HG03159 (cell line): ENCODE data around the gene THEM4.

Experiments
- ATAC-seq: cut with Tn5 transposase; IDR thresholded peaks from one replicate; pipeline ENCODE4 v1.9.1; 2021; ENCODE audit warnings: mild to moderate bottlenecking, moderate library complexity; ENCODE audit not compliant: unreplicated experiment

THEM4 gene

DNA sequence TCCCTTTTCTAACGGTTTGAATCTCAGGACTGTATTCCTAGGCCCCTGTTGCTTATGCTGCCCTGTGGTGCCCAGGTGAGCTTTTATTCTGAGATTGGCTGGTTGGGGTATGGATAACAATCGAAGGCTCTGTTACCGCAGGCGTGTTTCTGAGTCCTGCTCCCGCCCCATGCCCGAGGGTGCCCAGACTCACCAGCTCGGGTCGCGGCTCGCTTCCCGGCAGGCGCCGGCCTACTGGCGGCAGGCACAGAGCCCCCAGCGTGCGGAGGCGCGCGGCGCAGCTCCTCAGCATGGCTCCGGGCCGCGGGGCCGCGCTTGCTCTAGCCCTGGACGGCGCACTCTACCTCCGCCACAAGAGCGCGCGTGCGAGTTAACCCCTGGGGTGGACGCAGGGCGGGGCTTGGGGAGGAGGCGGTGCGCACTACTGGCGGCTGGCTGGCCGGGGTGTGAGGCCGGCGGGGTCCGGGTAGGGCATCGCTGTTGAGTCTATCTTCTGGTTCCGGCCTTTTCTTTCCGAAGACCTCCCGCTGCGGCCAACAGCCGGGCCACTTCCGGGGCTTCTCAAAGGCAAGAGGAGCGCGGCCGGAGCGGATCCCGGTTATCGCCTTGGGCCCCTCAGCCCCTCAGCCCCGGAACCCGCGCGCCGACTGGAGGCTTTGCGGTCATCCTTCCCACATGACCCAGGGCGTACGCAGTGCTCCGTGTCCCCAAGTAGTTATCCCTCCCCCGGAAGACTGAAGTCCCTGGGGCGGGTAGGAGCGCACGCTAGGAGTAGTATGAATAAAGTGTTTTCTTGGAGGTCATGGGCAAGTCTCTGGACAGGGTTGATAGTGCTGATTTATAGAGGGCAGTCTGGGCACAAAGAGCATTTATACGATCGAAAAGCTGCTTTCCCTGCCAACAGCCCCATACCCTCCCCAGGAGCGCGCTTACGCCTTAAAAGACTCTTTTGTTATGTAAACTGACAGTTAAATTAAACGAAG lies at the start of gene THEM4:
TSS of gene THEM4 (minus strand) at position 345 of the 983 bp plus-strand sequence. CDS start at position 292, 53 bp downstream.
- peak; percentile 98 for ATAC-seq

DNA sequence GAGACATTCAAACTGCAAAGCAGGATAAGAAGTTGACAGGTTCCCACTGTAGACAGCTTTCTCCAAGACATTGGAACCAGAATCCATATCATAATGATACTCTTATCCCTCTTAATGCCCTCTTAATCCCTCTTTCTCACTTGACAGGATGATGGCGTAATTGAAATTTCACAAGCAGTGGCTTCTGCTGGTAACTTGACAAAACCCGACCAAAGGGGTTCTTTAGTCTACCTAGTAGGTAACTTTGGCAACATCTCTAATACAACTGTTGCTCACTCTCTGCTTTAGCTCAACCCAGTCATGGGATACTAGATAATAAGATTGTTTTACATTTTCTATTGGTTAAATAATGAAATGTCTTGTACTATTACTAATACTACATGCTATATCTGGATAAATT lies 49.6 kb upstream of the THEM4 start:
- no peak for ATAC-seq

DNA sequence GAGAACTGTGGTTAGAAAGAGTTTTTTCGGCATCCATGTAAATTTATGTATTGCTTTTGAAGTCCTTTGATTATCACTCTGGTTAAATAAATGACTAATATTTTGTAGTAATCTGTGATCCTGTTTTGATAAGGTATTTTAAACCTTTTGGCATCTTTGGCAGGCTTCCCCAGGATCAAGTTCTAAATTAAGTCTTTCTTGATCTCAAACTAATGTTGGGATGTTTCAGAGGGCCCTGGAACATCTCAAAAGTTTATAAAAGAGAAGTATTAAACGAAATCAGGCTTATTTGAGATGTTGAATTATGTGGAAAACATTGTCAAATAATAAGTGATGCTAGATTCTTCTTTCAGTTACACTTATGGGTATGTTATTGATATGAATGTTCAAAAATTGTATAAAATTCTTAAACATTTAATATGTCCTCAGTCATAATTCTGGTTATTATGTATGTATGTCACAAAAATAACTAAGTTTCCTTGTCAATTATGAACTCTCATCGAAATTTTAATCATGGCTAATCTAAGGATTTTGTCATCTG lies 47.7 kb upstream of the THEM4 start:
- no peak for ATAC-seq

DNA sequence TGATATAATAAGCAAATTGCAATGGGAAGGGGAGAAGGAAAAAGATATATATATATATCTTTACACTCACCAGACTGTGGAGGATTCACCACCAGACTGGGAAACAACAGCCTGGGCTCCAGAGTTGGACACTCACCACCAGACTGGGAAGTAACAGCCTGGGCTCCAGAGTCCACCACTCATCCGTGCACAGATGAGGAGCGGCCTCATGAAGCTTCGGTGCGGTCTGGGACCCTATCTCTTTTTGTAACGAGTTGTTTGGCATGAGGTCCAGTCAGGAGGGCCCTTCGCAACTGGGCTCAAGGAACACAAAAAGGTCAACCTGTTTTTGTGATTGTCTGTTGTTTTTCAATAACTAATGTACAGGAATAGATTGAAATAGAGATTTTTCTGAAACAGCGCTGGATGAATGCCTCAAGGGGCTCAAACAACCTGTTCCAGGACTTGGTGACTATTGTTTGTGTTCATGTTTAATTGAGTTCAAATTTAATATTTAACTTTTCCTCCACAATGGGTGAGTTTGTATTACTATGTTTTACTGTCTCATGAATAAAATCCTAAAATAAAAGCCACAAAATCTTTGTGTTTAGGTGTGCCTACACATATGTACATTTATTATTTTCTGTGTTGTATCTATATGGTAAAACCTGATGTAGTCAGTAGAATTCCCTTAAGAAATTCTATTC lies 44.2 kb upstream of the THEM4 start:
- no peak for ATAC-seq

DNA sequence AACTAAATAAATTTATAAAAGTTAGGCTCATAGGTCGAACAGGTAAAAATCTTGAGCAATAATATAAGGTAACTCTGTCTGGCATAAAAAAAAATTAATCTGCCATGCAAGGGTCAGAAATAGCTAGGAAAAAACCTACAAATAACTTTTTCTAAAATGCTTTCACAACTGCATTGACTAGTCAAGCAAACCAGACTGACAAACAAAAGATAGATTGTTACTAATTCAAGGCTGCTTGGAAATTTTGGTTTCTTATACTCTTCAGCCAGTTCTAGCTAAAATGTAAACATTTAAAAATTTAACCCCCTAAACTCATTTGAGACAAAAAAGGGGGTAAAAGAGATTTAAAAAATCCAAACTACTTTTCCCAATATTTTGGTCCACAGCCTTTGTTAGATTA lies 43.5 kb upstream of the THEM4 start:
- no peak for ATAC-seq

DNA sequence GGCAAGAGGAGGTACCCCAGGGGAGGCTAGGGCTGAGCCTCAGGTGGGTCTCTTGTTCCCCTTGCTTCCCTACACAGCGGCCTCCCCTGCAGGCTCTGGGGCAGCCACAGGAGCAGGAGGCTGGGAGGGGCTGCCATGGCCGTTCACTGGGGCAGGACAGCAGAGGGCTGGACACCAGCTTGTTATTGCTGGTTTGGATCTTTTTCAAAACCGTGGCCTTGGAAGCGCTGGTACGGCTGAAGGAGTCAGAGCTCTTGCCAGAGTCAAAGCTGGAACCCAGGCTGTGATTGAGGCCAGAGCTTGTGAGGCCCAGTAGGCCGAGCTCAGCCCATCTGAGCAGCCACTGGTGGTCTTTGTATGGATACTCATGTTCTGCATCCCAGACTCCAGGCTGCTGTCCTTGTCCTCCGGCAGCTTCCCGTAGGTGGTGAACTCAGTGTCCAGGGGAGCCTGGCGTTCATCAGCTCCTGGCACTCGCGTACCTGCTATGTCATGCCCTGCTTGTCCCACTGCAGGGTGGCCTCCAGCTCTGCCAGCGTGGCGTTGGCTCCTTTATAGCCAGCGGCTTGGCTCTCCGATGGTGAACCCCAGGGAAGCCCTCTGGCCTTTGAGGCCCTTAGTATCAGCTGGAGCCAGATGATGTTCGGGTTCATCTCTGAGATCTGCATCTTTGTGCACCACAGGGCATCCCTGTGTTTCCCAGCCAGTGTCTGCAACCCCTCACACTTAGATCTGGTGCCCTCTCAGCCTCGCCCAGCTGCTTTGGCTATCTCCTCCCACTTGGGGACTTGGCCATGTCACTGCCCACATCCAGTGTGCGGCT lies 40.3 kb upstream of the THEM4 start:
- no peak for ATAC-seq

DNA sequence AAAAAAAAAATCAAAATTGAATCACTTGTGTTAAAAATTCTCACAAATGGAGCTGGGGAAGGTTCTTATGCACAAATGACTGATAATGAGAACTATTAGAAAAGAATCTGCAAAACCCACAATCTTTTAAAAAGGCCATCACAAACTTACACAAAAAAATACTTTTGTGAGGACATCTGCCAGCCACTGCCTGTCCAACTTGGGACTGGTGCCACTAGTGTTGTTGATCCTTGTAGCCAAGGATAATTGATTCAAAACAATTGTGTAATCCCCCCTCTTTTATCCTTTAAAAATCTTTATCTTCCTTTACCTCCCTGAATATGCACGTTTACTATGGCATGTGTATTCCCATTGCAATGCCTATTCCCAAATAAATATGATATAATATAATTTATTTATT lies 39.2 kb upstream of the THEM4 start:
- no peak for ATAC-seq

DNA sequence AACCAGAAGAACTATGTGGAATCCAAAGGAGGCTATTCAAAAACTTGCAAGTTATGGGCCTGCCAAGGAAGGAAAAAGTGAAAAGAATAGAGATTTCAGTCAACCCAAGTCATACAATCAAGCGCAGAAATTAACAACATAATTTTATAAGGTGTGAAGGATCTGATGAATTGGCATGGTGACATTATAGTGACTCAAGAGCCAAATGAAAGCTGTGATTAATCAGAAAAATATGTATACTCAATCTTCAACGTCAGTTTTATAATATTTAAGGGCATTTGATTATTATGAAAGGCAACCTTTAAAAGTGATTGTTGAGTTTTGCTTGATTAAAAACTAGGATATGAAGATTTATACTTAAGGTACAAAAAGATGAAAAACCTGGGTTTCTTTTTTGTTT lies 37.8 kb upstream of the THEM4 start:
- ATAC-seq, result no peak

DNA sequence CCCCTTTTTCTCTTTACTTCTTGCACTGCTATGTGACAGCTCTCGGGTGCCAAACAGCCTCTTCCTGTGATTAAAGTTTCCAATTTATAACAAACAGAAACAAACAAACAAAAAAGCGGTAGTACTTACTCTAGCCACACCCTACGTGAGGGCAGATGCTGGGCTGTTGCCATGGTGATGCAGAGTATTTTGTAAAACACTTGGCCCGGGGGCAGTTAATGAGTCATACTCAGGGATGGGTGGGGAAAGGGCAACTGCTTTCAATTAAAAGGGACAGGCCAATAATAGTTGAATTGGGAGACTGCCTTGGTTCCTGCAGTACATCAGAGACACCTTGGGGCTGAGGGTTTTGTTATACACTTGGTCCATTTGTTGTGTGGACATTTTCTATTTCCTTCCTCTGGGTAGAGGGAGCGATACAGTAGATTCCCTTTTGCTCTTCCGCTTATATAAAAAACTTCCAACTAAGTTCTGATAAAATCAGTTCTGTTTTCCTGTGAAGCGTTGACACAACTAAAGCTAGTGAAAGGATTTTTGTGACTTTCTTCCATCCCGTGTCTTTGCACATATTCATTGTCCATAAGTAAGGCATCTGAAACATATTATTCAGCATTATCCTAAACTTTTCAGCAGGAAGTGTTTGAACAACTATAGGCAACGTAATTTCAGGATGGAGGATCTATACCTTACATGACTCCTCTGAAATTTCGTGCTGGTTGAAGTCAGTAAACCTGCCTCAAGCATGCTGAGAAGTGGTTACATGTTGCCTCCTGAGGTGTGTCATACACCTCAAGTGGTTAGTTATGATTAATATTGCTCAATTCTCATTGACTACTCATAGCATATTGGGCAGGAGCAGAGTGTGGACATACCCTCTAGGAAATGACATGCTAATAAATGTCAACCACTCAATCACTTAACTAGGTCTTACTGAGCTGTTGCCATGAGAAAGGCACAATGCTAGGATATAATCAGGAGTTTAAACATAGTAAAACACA lies 36.7 kb upstream of the THEM4 start:
- ATAC-seq, result no peak

DNA sequence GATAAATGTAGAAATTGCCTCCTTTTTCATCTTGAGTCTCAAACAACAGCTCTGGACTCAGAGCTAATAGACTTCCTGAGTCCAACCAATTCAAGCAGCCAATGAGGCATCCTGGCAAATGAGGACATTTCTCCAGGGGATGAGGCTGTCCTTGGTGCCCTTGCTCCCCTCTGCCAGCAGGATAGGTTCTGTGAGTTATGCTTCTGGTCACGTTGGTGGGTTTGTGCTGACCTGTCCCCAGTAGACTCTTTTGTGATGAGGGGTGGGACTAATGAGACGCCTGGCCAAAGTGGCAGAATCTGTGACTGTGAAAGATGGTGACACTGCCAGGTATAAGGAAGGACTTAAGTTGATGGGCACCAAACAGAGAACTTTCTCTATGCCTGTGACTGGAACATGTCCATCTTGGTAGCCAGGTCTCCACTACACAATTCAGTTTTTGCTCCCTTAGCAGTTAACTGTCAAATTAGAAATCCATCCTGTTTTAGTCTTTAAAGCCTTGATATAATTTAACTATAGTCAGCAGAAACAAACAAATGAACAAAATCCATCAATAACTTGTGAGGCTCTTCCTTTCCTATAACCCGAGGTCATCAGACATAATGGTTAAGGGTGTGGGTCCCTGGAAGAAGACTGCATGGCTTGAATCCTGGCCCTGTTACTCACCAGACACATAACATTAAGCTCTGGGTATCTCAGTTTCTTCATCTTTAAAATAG lies 35.7 kb upstream of the THEM4 start:
- no peak for ATAC-seq

DNA sequence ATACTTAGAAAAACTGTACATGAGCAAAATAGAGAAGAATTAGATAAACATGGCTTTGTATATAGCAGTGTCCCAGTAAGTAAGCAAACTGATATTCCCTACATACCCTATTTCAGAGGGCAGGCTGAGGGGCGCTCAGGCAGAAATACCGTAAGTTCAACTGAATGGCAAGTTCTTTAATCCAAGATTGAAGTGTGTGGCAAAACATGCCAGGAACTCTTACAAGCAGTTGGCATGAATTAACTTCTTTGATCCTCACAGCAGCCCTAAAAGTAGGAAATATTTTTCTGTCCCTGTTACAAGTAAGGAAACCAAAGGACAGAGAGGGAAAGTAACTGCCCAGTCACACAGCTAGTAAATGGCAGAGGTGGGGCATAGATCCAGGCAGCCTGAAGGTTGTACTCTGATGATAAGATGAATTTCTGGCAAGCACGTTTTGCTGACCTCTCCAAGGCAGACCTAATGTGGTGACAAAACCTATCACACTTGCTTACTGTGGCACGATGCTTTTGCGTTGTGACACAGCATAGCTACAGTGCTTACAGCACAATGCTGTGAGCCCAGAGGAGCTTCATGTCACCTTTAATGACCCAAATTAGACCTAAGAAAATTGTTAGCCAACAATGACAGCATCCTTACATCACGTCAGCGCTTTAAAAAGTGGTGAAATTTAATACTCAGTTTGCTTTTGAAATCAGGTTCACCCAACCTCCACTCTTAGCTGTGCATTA lies 35.0 kb upstream of the THEM4 start:
- ATAC-seq, result no peak

DNA sequence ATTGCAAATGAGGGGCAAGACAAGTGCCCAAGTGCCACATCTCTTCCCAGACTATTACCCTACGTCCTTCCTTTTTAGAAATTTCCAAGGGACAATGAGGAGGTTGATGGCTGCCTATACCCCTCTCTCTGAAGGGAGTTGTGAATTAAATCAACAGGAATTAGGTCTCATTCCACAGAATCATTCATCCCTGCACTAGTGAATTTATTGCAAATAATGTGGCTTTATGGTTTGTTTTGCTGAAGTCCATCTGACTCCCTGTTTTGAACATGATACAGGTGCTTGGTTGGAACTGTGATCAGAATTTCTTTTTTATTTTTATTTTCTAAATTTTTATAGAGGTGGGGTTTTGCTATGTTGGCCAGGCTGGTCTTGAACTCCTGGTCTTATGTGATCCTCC lies 34.3 kb upstream of the THEM4 start:
- no peak for ATAC-seq

DNA sequence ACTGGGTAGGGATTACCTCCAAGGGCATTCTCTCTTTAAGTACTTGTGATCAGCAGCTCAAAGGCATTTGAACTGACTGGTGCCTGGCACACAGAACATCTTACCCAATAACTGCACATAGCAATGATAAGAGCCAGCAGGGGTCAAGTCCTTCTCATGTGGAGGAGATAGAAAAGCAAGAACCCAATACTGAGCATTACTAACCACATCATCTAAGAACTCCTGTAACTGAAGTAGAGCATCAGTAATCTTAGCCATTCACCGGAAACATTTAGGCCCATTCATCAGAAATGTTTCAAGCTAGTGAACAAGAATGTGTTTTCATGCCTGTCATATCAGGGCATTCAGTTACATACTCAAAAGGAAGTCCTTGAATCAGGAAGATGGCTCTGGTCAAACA lies 33.6 kb upstream of the THEM4 start:
- ATAC-seq, result no peak

DNA sequence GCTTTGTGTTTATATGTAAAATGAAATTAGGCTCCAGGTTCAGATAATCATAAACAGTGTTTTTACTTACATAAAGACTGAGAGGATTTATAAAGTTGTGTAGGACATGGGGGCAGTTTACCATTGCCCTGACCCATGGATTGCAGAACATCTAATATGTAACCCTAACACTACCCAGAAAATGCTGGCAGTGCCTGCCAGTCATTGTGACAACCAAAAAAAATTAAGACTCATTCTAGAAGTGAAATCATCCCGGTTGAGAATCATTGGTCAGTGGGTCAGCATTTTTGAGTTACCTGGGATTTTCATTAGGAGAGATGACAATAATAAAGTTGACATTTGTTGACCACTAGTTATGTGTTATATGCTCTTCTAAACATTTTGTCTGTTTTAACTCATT lies 31.2 kb upstream of the THEM4 start:
- ATAC-seq, result no peak

DNA sequence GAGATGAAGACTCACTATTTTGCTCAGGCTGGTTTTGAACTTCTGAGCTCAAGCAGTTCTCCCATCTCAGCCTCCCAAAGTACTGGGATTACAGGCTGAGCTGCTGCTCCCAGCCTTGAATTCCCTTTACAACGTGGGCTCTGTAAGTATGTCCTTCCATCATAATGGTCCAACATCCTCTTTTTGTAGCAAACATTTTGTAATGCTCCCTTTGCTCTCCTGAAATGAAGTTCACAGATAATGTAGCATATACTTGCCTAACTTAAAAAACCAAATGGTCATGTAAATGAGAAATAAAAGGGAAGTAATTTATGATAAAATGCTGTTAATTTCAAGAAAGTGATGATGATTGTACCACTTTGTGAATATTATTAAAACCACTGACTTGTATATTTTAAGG lies 30.5 kb upstream of the THEM4 start:
- ATAC-seq, result no peak

DNA sequence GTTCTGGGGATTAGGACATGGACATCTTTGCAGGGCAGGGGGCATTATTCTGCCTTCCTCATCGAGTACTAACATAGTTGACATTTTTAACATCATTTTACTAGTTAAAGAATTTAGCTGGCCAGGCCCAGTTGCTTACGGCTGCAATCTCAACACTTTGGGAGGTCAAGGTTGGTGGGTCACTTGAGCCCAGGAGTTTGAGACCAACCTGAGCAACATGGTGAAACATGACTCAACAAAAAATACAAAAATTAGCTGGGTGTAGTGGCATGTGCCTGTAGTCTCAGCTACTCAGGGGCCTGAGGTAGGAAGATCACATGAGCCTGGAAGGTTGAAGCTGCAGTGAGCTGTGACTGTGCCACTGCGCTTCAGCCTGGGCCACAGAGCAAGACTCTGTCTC lies 29.8 kb upstream of the THEM4 start:
- no peak for ATAC-seq

DNA sequence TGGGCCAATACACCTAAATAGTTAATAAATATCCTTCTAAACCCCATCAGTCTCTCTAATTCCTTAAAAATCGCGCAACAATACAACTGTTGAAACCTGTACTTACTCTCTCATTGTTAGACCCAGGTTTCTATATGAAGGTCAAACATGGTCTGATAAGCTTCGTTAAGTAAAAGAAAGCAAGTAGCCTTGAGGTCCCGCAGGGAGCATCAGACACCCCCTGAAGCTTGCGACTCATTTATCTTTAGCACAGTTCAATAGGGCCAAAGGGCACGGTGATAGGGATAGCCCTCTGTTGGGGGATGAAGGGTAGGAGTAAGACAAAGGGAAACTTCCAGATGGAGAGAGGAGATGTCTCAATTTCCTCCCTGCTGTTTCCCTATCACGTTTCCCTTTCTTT lies 27.3 kb upstream of the THEM4 start:
- no peak for ATAC-seq

DNA sequence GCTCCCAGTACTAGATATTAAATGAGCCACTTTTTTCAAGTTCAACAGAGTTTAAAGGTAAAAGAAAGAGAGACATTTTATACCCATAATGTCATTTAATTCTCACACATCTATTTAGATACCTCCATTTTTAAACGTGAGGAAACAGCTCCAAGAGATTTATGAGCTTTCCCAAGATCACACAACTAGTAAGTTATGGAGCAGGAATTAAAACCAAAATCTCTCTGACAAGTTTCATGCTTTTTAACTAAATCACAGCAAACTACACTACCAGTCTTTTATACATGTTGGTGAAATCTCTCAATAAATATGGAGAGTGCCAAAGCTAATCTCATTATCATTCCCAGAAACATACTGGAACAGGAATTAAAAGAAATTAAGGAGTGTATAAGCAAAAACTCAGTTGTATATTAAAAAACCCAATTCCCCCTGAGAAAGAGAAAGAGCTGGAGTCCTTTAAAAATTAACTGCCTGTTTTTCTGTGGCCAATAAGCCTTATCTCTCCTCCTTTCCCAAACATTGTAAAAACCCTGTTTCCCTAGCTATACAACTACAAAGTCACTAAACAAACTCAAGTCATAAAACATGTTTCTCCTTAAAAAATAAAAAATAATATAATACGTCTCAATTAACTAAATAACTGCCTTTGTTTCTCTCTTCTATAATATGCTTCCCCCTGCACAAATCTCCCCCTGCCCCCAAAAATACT lies 26.7 kb upstream of the THEM4 start:
- ATAC-seq, result no peak
